SK-MEL-5 (cell line): Measurements from ENCODE around the gene ZNF260. TPM values are rescaled to one million over a fixed set of nuclear protein-coding genes. Genes with fewer than 3 reads are reported as not detected.
A peak's percentile ranks its signal among the peaks of the same experiment; 100 is the strongest.
"Not testable (repeated sequence)": the region's sequence is repeated elsewhere in the genome, so short reads cannot be mapped to it uniquely, and the experiment has no call there.

Experiments used
- DNase-seq: peaks from one replicate; pipeline ENCODE4 v3.0.0-alpha.2; 2016; ENCODE audit warnings: low read depth, low spot score
- in situ Hi-C: cut with HindIII; loops from 2 replicates; pipeline ENCODE4 v1.10.0; 2016; ENCODE audit warnings: low sequenced_read_pairs, high pct_unique_total_duplicates, low pct_unique_long_range_greater_than_20kb
- total RNA-seq: library from RNA; depleted of rRNA; stranded (reverse); fragments of >200 nt; shearing (Covaris generic); gene quantifications from 2 replicates; pipeline ENCODE4 v1.2.3, GENCODE V29; 2014; rRNA removed

The ZNF260 gene
- total RNA-seq, 1 experiment from 2014 or later: 9.0 TPM

- no peak for DNase-seq
- in situ Hi-C loops: no loop called here
Measured at GRCh38 chr19:36497001-36497400, 31.1 kb downstream of the ZNF260 start.

- in situ Hi-C loops: not testable (repeated sequence)
- peak; percentile 74 for DNase-seq
Measured at GRCh38 chr19:36492689-36493453, 35.2 kb downstream of the ZNF260 start.

GRCh38 chr19:36490846-36491245 is 37.2 kb downstream of the ZNF260 start:
- in situ Hi-C loops, DNase-seq: not testable (repeated sequence)

- DNase-seq: peak; percentile 93
- in situ Hi-C loops: no loop called here
Measured at GRCh38 chr19:36489920-36490415, 38.1 kb downstream of the ZNF260 start.

GRCh38 chr19:36489118-36489919 is 38.8 kb downstream of the ZNF260 start, which contains the start of gene ZNF566:
TSS of gene ZNF566 (minus strand) at chr19:36489561. CDS start at chr19:36476557, 13,004 bp downstream.
- peak; percentile 96 for DNase-seq
- in situ Hi-C loops: no loop called here

GRCh38 chr19:36488846-36489117 is 39.3 kb downstream of the ZNF260 start:
- in situ Hi-C loops: no loop called here
- no peak for DNase-seq

GRCh38 chr19:36488118-36488845 is 39.8 kb downstream of the ZNF260 start:
- no peak for DNase-seq
- in situ Hi-C loops: no loop called here

GRCh38 chr19:36483653-36484052 is 44.4 kb downstream of the ZNF260 start:
- in situ Hi-C loops: no loop called here
- no peak for DNase-seq

- peak; percentile 25 for DNase-seq
- in situ Hi-C loops: no loop called here
Measured at GRCh38 chr19:36482876-36483275, 45.2 kb downstream of the ZNF260 start.

Other genes with a start within 250 kb of the ZNF260 start
- gene ZFP14, start 149.1 kb downstream of the ZNF260 start, total RNA-seq: 3.0 and 3.5 TPM in 2 replicates
- gene ZFP82, start 109.6 kb downstream of the ZNF260 start, total RNA-seq: 3.6 and 3.9 TPM in 2 replicates
- gene ZNF566, start 38.7 kb downstream of the ZNF260 start, total RNA-seq: 8.2 and 10.2 TPM in 2 replicates
- gene ZNF529, start 45.0 kb upstream of the ZNF260 start, total RNA-seq: 7.1 and 7.3 TPM in 2 replicates
- gene ZNF382, start 77.0 kb upstream of the ZNF260 start, total RNA-seq: 6.8 and 9.9 TPM in 2 replicates
- 5.4 and 5.8 TPM in 2 replicates for gene ZNF461, start 138.6 kb upstream of the ZNF260 start, total RNA-seq
- 2.9 and 6.3 TPM in 2 replicates for gene ZNF567, start 159.3 kb upstream of the ZNF260 start, total RNA-seq
- gene ZNF850, start 244.5 kb upstream of the ZNF260 start, total RNA-seq: 2.9 and 3.5 TPM in 2 replicates